HepG2 (cell line): Measurements from ENCODE around the gene BSN. TPM values are rescaled to one million over a fixed set of nuclear protein-coding genes. Genes with fewer than 3 reads are reported as not detected.
A peak's percentile ranks its signal among the peaks of the same experiment; 100 is the strongest.

Source experiments
- ATAC-seq: fragments of 200-7000 bp; cut with Tn5 transposase; 3 replicates; pipeline ENCODE4 v1.9.1; 2020; ENCODE audit warnings: mild to moderate bottlenecking, moderate library complexity
- BruUV-seq: library from RNA; stranded (reverse); fragments of 400-500 nt; replicated peaks from 2 replicates; lab custom pipeline; 2021; lab: Mats Ljungman, UMichigan
- CTCF ChIA-PET: fragments of 300-600 bp; formaldehyde crosslinking; extraction: SDS; loops from one replicate; lab custom pipeline; 2021; ENCODE audit warnings: low total read pairs, inconsistent platforms, low intra/inter-chr PET ratio; lab: Yijun Ruan, JAX
- POLR2A ChIA-PET: fragments of 350-600 bp; sonication (Branson Sonifier 250); formaldehyde crosslinking; loops from one replicate; lab custom pipeline; 2020; ENCODE audit warnings: antibody characterized with exemption, inconsistent platforms; lab: Yijun Ruan, JAX
- DNase-seq: peaks from one replicate; pipeline ENCODE4 v3.0.0-alpha.2; 2015; ENCODE audit warnings: low spot score
- FAIRE-seq: peaks from 3 replicates; lab custom pipeline; 2011; peaks lifted over from hg19 to GRCh38; lab: Jason Lieb, UNC
- H2AFZ ChIP-seq: one replicate; pipeline ENCODE4 v1.6.1; 2011; ENCODE audit warnings: low read length, inconsistent platforms
- H3K27ac ChIP-seq: fragments of 300-600 bp; 3 replicates; pipeline ENCODE4 v1.8.0; 2011; ENCODE audit warnings: mixed run types, mild to moderate bottlenecking, mixed read lengths, low read length, inconsistent platforms; ENCODE audit not compliant: insufficient read depth; ENCODE audit errors: extremely low read length
- H3K27me3 ChIP-seq, 2 experiments: fragments of 200-600 bp in 1 of 2; 2 replicates in 1 of 2; 3 replicates in 1 of 2; pipeline versions ENCODE4 v1.6.0 to v1.8.0; 2011; ENCODE audit warnings: low read length in 2 of 2, mild to moderate bottlenecking in 2 of 2, moderate library complexity in 2 of 2, inconsistent platforms in 1 of 2; ENCODE audit not compliant: insufficient read depth in 2 of 2, control insufficient read depth in 1 of 2
- H3K36me3 ChIP-seq, 2 experiments: fragments of 200-600 bp in 1 of 2; replicated peaks in 1 of 2; 2 replicates in 1 of 2; 3 replicates in 1 of 2; pipeline versions ENCODE4 v1.5.1 to v1.8.0; 2011; ENCODE audit warnings: low read length in 2 of 2, inconsistent platforms in 1 of 2; ENCODE audit not compliant: insufficient read depth in 2 of 2, control insufficient read depth in 1 of 2
- H3K4me1 ChIP-seq: 2 replicates; pipeline ENCODE4 v1.5.1; 2012; ENCODE audit warnings: low read length, inconsistent platforms; ENCODE audit not compliant: insufficient read depth
- H3K4me2 ChIP-seq: 2 replicates; pipeline ENCODE4 v1.6.0; 2011; ENCODE audit warnings: low read depth, low read length, inconsistent platforms
- H3K4me3 ChIP-seq, 3 experiments: fragments of 200-600 bp in 1 of 3; sonication (generic), shearing (Covaris generic) in 1 of 3; replicated peaks in 1 of 3; 2 replicates each; pipeline ENCODE4 v1.5.1; 2011 to 2016; ENCODE audit warnings: low read length in 3 of 3, inconsistent platforms in 2 of 3, low read depth in 2 of 3, mild to moderate bottlenecking in 2 of 3, control low read depth in 1 of 3, mixed read lengths in 1 of 3; ENCODE audit not compliant: insufficient read depth in 1 of 3
- H3K79me2 ChIP-seq: one replicate; pipeline ENCODE4 v1.6.1; 2011; ENCODE audit warnings: low read length, inconsistent platforms; ENCODE audit not compliant: insufficient read depth
- H3K9ac ChIP-seq: 2 replicates; pipeline ENCODE4 v1.6.0; 2011; ENCODE audit warnings: mild to moderate bottlenecking, low read depth, low read length, inconsistent platforms; ENCODE audit not compliant: insufficient read depth
- H3K9me3 ChIP-seq: 2 replicates; pipeline ENCODE4 v1.5.1; 2012; ENCODE audit warnings: mild to moderate bottlenecking, low read length
- H4K20me1 ChIP-seq: 2 replicates; pipeline ENCODE4 v1.6.0; 2011; ENCODE audit warnings: inconsistent platforms, mild to moderate bottlenecking, low read length, moderate library complexity; ENCODE audit not compliant: insufficient read depth
- CEBPZ ChIP-seq: IDR thresholded peaks from 2 replicates; pipeline ENCODE4 v1.6.1; 2012; ENCODE audit warnings: low read length, improper control_type of control experiment
- CREB1 ChIP-seq, 2 experiments: fragments of 450-650 bp in 1 of 2; IDR thresholded peaks; 2 replicates each; pipeline ENCODE4 v1.6.1; 2016 to 2017; ENCODE audit warnings: control low read depth in 1 of 2, mild to moderate bottlenecking in 1 of 2, missing compliant biosample characterization in 1 of 2, missing genetic modification characterization in 1 of 2
- HNF4A ChIP-seq: sonication (generic); formaldehyde crosslinking; IDR thresholded peaks from 2 replicates; pipeline ENCODE4 v1.4.0; 2020; ENCODE audit warnings: missing genetic modification reagents
- HOXA7 ChIP-seq: sonication (generic); formaldehyde crosslinking; IDR thresholded peaks from 2 replicates; pipeline ENCODE4 v1.8.1; 2022; ENCODE audit warnings: mild to moderate bottlenecking, missing genetic modification reagents, moderate library complexity
- IRF1 ChIP-seq: sonication (generic); formaldehyde crosslinking; IDR thresholded peaks from 2 replicates; pipeline ENCODE4 v1.4.0; 2020; ENCODE audit warnings: low read depth, mild to moderate bottlenecking, missing genetic modification reagents
- IRX3 ChIP-seq: sonication (generic); formaldehyde crosslinking; IDR thresholded peaks from 2 replicates; pipeline ENCODE4 v1.8.1; 2023; ENCODE audit warnings: mild to moderate bottlenecking, low read depth, missing genetic modification reagents, borderline replicate concordance
- LRRFIP1 ChIP-seq: sonication (generic); formaldehyde crosslinking; conservative IDR thresholded peaks from 2 replicates; pipeline ENCODE4 v1.4.0; 2020; ENCODE audit warnings: missing genetic modification reagents
- NFKB2 ChIP-seq: sonication (generic); formaldehyde crosslinking; IDR thresholded peaks from 2 replicates; pipeline ENCODE4 v1.4.0; 2020; ENCODE audit warnings: missing genetic modification reagents, borderline replicate concordance
- PPARG ChIP-seq: conservative IDR thresholded peaks from 2 replicates; pipeline ENCODE4 v1.6.1; 2016; ENCODE audit warnings: missing biosample characterization, missing genetic modification reagents
- SNRNP70 ChIP-seq: fragments of 200-400 bp; formaldehyde crosslinking; IDR thresholded peaks from 2 replicates; pipeline ENCODE4 v1.6.1; 2017; ENCODE audit warnings: mild to moderate bottlenecking, low read depth, low read length, moderate library complexity
- TMF1 ChIP-seq: sonication (generic); formaldehyde crosslinking; IDR thresholded peaks from 2 replicates; pipeline ENCODE4 v1.8.1; 2022; ENCODE audit warnings: low read depth, missing genetic modification reagents
- WGBS: methylation state at CpG from one replicate; pipeline ENCODE4 v1.1.6; 2017; ENCODE audit warnings: low lambda C conversion rate; 5-methylcytosine and 5-hydroxymethylcytosine counted together
- in situ Hi-C: cut with HindIII; loops from 2 replicates; pipeline ENCODE4 v1.10.0; 2017; ENCODE audit warnings: low pct_unique_long_range_greater_than_20kb; ENCODE audit not compliant: extremely low pct_ligation_motif_present
- intact Hi-C: fragments of 100-400 bp; cut with micrococcal nuclease; formaldehyde crosslinking; loops from one replicate; pipeline ENCODE4 v1.10.0; 2022; ENCODE audit not compliant: unreplicated experiment
- polyA plus RNA-seq, 8 experiments: library from polyadenylated mRNA; depleted of rRNA in 3 of 8; stranded (reverse) in 7 of 8; unstranded in 1 of 8; fragments of >200 nt; fragmentation: Illumina TruSeq in 4 of 8; extraction: Trizol in 4 of 8; gene quantifications; 2 replicates each; pipeline versions ENCODE4 v1.2.1 to v1.2.3, GENCODE V29; 2011 to 2016; ENCODE audit warnings: low read depth in 4 of 8, missing spikeins in 1 of 8, mixed read lengths in 1 of 8; ENCODE audit not compliant: insufficient read depth in 1 of 8
- total RNA-seq, 5 experiments: library from RNA; depleted of rRNA; stranded (reverse); fragments of >200 nt; fragmentation: Illumina TruSeq; extraction: Trizol; gene quantifications; 2 replicates each; pipeline ENCODE4 v1.2.3, GENCODE V29; 2016; ENCODE audit warnings: low read depth in 1 of 5

Gene BSN
- total and polyA plus RNA-seq, 2 of the 13 experiments (the other 11 are each of a cell fraction or from before 2014, with no cell fraction given), result 0.42 to 0.86 TPM

GRCh38 chr3:49533786-49534519, 20.3 kb upstream of the BSN start:
- Histone ChIP-seq H3K4me1 (peaks cover 23% of the 10 kb centered on the region), H3K9ac (no peak overlapping the region), H3K27me3 (no peaks in the 10 kb centered on the region), H3K4me2 (no peak overlapping the region), H3K79me2 (no peaks in the 10 kb centered on the region), H3K9me3 (no peaks in the 10 kb centered on the region), H3K36me3 (peaks cover 17 to 41% of the 10 kb centered on the region in 2 experiments; a peak in 4 of 5 replicates), H3K4me3 (no peak overlapping the region), H3K27ac (no peak overlapping the region), H2AFZ (no peak overlapping the region), H4K20me1 (no peaks in the 10 kb centered on the region)
- CTCF ChIA-PET, result no interaction called here
- 95% methylated on average over 9 of the region's 9 CpGs for WGBS
- in situ Hi-C loops, result no loop called here
- DNase-seq, result no peak
- FAIRE-seq, result no peak
- POLR2A ChIA-PET, result interaction anchor here (0.6 kb wide), 1 partner anchor 56 kb away, joined by 3 read pairs; no protein-coding TSS in a partner anchor
- ATAC-seq, result no peak
- intact Hi-C loops, result no loop called here
- BruUV-seq, result TSS peak; percentile 50
- TF ChIP-seq TMF1 (CRISPR knock-in tag) (no peak), SNRNP70 (no peak), CEBPZ (no peak), HNF4A (CRISPR knock-in tag) (no peak), CREB1 (IDR thresholded peaks at IDR 0.05) (no peak), CREB1 (CRISPR knock-in tag; IDR thresholded peaks at IDR 0.05) (no peak), LRRFIP1 (CRISPR knock-in tag) (no peak), NFKB2 (no peak), IRF1 (CRISPR knock-in tag) (no peak), PPARG (no peak), HOXA7 (no peak), IRX3 (CRISPR knock-in tag) (no peak)
- TF ChIP-seq, all 625 proteins: peak for 0
